Common myeloid progenitor, CD34-positive (primary cell): ENCODE measurements around the gene METTL25.

Experiments
- CTCF ChIA-PET: fragments of 350-600 bp; sonication (Branson Sonifier 250); formaldehyde crosslinking; loops from one replicate; lab custom pipeline; 2021; ENCODE audit warnings: antibody characterized with exemption; lab: Charles Lee
- POLR2A ChIA-PET: fragments of 350-600 bp; sonication (Branson Sonifier 250); formaldehyde crosslinking; loops from one replicate; lab custom pipeline; 2021; ENCODE audit warnings: antibody characterized with exemption; lab: Charles Lee
- DNase-seq, 3 donors: peaks; one replicate each; pipeline versions ENCODE4 v3.0.0 to v3.0.0-alpha.2; 2013
- H3K27ac ChIP-seq, 2 experiments: 1 replicate in 1 of 2; 2 replicates in 1 of 2; pipeline ENCODE4 v1.7.0; 2013; ENCODE audit warnings: inconsistent platforms in 2 of 2, low read length in 2 of 2, mild to moderate bottlenecking in 2 of 2, low read depth in 1 of 2, moderate library complexity in 1 of 2; ENCODE audit not compliant: severe bottlenecking in 2 of 2, insufficient read depth in 1 of 2, poor library complexity in 1 of 2
- H3K27me3 ChIP-seq, 5 experiments: replicated peaks in 2 of 5; 1 replicate in 3 of 5; 2 replicates in 2 of 5; pipeline versions ENCODE4 v1.6.1 to v1.7.0; 2013; ENCODE audit warnings: low read length in 4 of 5, mild to moderate bottlenecking in 2 of 5, moderate library complexity in 2 of 5, inconsistent platforms in 1 of 5; ENCODE audit not compliant: insufficient read depth in 5 of 5, control insufficient read depth in 4 of 5
- H3K36me3 ChIP-seq, 4 experiments: 1 replicate in 2 of 4; 2 replicates in 2 of 4; pipeline versions ENCODE4 v1.6.1 to v1.7.0; 2013; ENCODE audit warnings: low read length in 3 of 4, control low read depth in 1 of 4, mild to moderate bottlenecking in 1 of 4; ENCODE audit not compliant: control insufficient read depth in 4 of 4, insufficient read depth in 4 of 4
- H3K4me1 ChIP-seq, 4 experiments: 1 replicate in 3 of 4; 2 replicates in 1 of 4; pipeline versions ENCODE4 v1.6.1 to v1.7.1; 2013; ENCODE audit warnings: low read length in 3 of 4, mild to moderate bottlenecking in 3 of 4, control low read depth in 1 of 4, inconsistent platforms in 1 of 4, moderate library complexity in 1 of 4; ENCODE audit not compliant: control insufficient read depth in 4 of 4, insufficient read depth in 4 of 4; ENCODE audit errors: control extremely low read depth in 1 of 4
- H3K4me3 ChIP-seq, 7 experiments: 1 replicate in 4 of 7; 2 replicates in 3 of 7; pipeline versions ENCODE4 v1.5.1 to v1.7.0; 2013; ENCODE audit warnings: mild to moderate bottlenecking in 7 of 7, low read length in 6 of 7, moderate library complexity in 6 of 7, inconsistent platforms in 2 of 7, low read depth in 2 of 7, control low read depth in 1 of 7; ENCODE audit not compliant: insufficient read depth in 4 of 7, control insufficient read depth in 1 of 7; ENCODE audit errors: extremely low read depth in 1 of 7
- H3K9me3 ChIP-seq, 5 experiments: 1 replicate in 4 of 5; 2 replicates in 1 of 5; pipeline versions ENCODE4 v1.6.1 to v1.7.1; 2013; ENCODE audit warnings: low read length in 4 of 5, mild to moderate bottlenecking in 2 of 5, inconsistent platforms in 1 of 5, low read depth in 1 of 5, moderate library complexity in 1 of 5; ENCODE audit not compliant: control insufficient read depth in 4 of 5, insufficient read depth in 2 of 5; ENCODE audit errors: control extremely low read depth in 1 of 5
- WGBS: methylation state at CpG from one replicate; pipeline ENCODE4 v1.1.5; 2013; ENCODE audit not compliant: insufficient coverage; 5-methylcytosine and 5-hydroxymethylcytosine counted together

Gene METTL25

DNA sequence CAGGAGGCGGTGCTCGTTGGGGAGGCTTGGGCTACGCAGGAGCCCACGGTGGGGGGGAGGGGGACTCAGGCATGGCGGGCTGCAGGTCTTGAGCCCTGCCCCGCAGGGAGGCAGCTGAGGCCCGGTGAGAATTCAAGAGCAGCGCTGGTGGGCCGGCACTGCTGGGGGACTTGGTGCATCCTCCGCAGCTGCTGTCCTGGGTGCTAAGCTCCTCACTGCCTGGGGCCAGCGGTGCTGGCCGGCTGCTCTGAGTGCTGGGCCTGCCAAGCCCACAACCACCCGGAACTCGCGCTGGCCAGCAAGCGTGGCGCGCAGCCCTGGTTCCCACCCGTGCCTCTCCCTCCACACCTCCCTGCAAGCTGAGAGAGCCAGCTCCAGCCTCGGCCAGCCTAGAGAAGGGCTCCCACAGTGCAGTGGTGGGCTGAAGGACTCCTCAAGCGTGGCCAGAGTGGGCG, 3.2 kb downstream of the METTL25 start:
- CTCF ChIA-PET = interaction anchor here (0.8 kb wide), 1 partner anchor 717 kb away, joined by 3 read pairs; no protein-coding TSS in a partner anchor
- no peak overlapping the region for H3K4me3 ChIP-seq
- H3K9me3 ChIP-seq = no peaks in the 10 kb centered on the region

GRCh38 chr12:82363990-82364389, 5.7 kb downstream of the METTL25 start:
- H3K4me1 ChIP-seq = peaks cover 0 to 9% (median 6%) of the 10 kb centered on the region in 4 experiments
- no peak for DNase-seq
- H3K4me3 ChIP-seq = no peak overlapping the region
- ChIA-PET POLR2A (no interaction called here), CTCF (interaction anchor here (1.7 kb wide), 1 partner anchor 1462 kb away, joined by 4 read pairs; no protein-coding TSS in a partner anchor)
- H3K9me3 ChIP-seq = no peaks in the 10 kb centered on the region
- no peak overlapping the region for H3K27ac ChIP-seq
- H3K36me3 ChIP-seq = no peaks in the 10 kb centered on the region
- 89% methylated on average over 3 of the region's 4 CpGs for WGBS
- H3K27me3 ChIP-seq = no peaks in the 10 kb centered on the region

More for the DNA sequence above, 3.2 kb downstream of the METTL25 start:
- Histone ChIP-seq H3K4me1 (peaks cover 12 to 19% (median 16%) of the 10 kb centered on the region in 4 experiments), H3K36me3 (peaks cover 0 to under 1% (median 0%) of the 10 kb centered on the region in 4 experiments), H3K27me3 (no peaks in the 10 kb centered on the region), H3K27ac (no peak overlapping the region)
- no peak for DNase-seq
- 90% methylated on average over 22 of the region's 22 CpGs for WGBS
- POLR2A ChIA-PET = no interaction called here

DNA sequence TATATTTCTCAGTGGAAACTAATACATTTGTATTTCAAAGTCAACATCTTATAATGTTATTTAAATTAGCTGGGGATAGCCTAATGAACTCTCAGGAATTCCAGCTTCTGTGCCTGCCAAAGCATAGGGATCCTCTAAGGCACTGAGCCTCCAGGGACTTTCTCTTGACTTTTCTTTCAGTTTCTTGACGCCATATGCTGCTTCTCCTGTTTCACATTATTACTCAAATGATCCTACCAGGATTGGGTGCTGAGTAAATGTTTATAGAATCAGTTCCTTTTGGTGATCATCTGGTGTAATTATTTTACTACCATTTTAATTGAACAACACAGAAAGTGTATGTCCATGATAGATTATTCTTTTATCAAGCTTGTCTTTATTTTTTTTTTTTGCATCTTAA, 7.9 kb downstream of the METTL25 start:
- Histone ChIP-seq H3K4me3 (no peak overlapping the region), H3K27ac (no peak overlapping the region), H3K9me3 (peaks cover 0 to 2% (median 0%) of the 10 kb centered on the region in 5 experiments), H3K27me3 (no peaks in the 10 kb centered on the region), H3K36me3 (no peaks in the 10 kb centered on the region), H3K4me1 (no peaks in the 10 kb centered on the region)
- WGBS = no CpG with 5 or more reads among the region's 1 CpG
- ChIA-PET POLR2A (no interaction called here), CTCF (interaction anchor here (1.1 to 1.7 kb wide), 2 partner anchors 9 kb away, joined by 3 to 5 read pairs; no protein-coding TSS in a partner anchor)
- DNase-seq = no peak

DNA sequence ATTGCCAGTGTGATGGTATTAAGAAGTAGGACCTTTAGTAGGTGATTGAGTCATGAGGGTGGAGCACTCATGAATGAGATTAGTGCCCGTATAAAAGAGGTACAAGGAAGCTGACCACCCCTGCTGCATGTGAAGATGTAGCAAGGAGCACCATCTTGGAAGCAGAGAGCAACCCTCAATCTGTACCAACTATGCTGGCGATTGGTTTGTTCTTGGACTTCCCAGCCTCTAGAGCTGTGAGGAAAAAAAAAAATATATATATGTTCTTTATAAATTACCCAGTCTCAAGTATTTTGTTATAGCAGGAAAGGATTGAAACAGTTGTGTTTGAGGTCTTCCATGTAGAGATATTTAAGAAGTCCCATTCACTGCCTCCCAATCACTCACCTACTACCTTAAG, 16.9 kb downstream of the METTL25 start:
- H3K4me3 ChIP-seq = no peak overlapping the region
- peaks cover 0 to 12% (median 4%) of the 10 kb centered on the region in 4 experiments for H3K36me3 ChIP-seq
- H3K27me3 ChIP-seq = no peaks in the 10 kb centered on the region
- no peak overlapping the region for H3K27ac ChIP-seq
- WGBS = 100% methylated on average over 1 of the region's 2 CpGs
- peaks cover 0 to 3% (median 2%) of the 10 kb centered on the region in 5 experiments for H3K9me3 ChIP-seq
- ChIA-PET POLR2A (no interaction called here), CTCF (interaction anchor here (1.3 kb wide), 1 partner anchor 9 kb away, joined by 5 read pairs; no protein-coding TSS in a partner anchor)
- DNase-seq = no peak
- peaks cover 0 to 2% (median 0%) of the 10 kb centered on the region in 4 experiments for H3K4me1 ChIP-seq

DNA sequence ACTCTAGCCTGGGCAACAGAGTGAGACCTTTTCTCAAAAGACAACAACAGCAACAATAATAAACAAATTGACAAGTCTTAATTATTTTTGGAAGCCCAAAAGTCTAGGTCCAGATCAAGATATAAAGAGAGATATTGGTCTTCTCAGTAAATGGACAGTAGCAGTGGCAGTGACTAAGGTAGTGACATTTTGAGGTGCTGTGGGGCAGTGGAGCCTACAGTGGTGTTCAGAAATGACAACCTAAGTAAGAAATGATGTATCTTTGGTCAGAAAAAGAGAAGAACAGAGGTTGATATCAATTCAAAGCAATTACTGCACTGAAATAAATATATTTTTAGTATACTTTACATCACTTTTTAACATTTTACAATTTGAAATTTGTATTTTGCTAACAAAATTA, 20.7 kb downstream of the METTL25 start:
- Histone ChIP-seq H3K4me3 (no peak overlapping the region), H3K4me1 (peaks cover 0 to 2% (median 0%) of the 10 kb centered on the region in 4 experiments), H3K36me3 (peaks cover 0 to 6% (median under 1%) of the 10 kb centered on the region in 4 experiments), H3K27ac (no peak overlapping the region), H3K9me3 (peaks cover 0 to 3% (median 1%) of the 10 kb centered on the region in 5 experiments), H3K27me3 (no peaks in the 10 kb centered on the region)
- ChIA-PET POLR2A (no interaction called here), CTCF (no interaction called here)
- DNase-seq = no peak

- peak in 2 of 3 donors; percentile 17 to 22 for DNase-seq
- H3K27ac ChIP-seq = no peak overlapping the region
- ChIA-PET CTCF (interaction anchor here (0.6 kb wide), 1 partner anchor 34 kb away, joined by 3 read pairs; no protein-coding TSS in a partner anchor), POLR2A (no interaction called here)
- no peaks in the 10 kb centered on the region for H3K9me3 ChIP-seq
- H3K27me3 ChIP-seq = no peaks in the 10 kb centered on the region
- peaks cover 0 to 4% (median 0%) of the 10 kb centered on the region in 4 experiments for H3K36me3 ChIP-seq
- H3K4me3 ChIP-seq = no peak overlapping the region
- H3K4me1 ChIP-seq = no peaks in the 10 kb centered on the region
- WGBS = no CpG with 5 or more reads among the region's 2 CpGs
Measured at GRCh38 chr12:82383930-82384552, 25.7 kb downstream of the METTL25 start.

GRCh38 chr12:82398879-82399278, 40.5 kb downstream of the METTL25 start:
- no peaks in the 10 kb centered on the region for H3K27me3 ChIP-seq
- peaks cover 0 to 4% (median 0%) of the 10 kb centered on the region in 4 experiments for H3K4me1 ChIP-seq
- H3K9me3 ChIP-seq = no peaks in the 10 kb centered on the region
- ChIA-PET CTCF (no interaction called here), POLR2A (no interaction called here)
- H3K4me3 ChIP-seq = no peak overlapping the region
- H3K27ac ChIP-seq = no peak overlapping the region
- H3K36me3 ChIP-seq = peaks cover 0 to 3% (median 0%) of the 10 kb centered on the region in 4 experiments
- DNase-seq = no peak
